GM19397 (cell line): ENCODE results near the gene THAP4.

Experiments
- ATAC-seq: cut with Tn5 transposase; IDR thresholded peaks from one replicate; pipeline ENCODE4 v1.9.1; 2021; ENCODE audit warnings: mild to moderate bottlenecking, moderate library complexity; ENCODE audit not compliant: unreplicated experiment

THAP4 gene, protein sequence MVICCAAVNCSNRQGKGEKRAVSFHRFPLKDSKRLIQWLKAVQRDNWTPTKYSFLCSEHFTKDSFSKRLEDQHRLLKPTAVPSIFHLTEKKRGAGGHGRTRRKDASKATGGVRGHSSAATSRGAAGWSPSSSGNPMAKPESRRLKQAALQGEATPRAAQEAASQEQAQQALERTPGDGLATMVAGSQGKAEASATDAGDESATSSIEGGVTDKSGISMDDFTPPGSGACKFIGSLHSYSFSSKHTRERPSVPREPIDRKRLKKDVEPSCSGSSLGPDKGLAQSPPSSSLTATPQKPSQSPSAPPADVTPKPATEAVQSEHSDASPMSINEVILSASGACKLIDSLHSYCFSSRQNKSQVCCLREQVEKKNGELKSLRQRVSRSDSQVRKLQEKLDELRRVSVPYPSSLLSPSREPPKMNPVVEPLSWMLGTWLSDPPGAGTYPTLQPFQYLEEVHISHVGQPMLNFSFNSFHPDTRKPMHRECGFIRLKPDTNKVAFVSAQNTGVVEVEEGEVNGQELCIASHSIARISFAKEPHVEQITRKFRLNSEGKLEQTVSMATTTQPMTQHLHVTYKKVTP

GRCh38 chr2:241637018-241637794, at the start of gene THAP4, which contains the start of gene ATG4B:
TSS of gene THAP4 (minus strand) at chr2:241637158. CDS start at chr2:241637017, 141 bp downstream.
TSS of gene ATG4B (plus strand) at chr2:241637693. CDS start at chr2:241637715, 22 bp downstream.
- peak; percentile 64 for ATAC-seq

DNA sequence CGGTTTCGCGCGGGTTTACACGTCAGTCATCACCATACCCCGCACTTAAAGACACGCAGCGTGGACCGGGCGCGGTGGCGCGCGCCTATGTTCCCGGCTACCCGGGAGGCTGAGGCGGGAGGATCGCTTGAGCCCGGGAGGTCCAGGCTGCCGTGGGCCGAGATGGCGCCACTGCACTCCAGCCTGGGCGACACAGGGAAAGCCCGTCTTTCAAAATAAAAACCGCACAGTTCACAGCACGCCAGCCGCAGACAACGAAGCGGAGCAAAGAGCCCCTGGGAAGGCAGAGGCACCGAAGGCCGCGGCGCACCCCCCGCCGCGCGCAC, 49.3 kb upstream of the THAP4 start:
- ATAC-seq = peak; percentile 12

- ATAC-seq = no peak
Measured at GRCh38 chr2:241680827-241681599, 44.1 kb upstream of the THAP4 start.

DNA sequence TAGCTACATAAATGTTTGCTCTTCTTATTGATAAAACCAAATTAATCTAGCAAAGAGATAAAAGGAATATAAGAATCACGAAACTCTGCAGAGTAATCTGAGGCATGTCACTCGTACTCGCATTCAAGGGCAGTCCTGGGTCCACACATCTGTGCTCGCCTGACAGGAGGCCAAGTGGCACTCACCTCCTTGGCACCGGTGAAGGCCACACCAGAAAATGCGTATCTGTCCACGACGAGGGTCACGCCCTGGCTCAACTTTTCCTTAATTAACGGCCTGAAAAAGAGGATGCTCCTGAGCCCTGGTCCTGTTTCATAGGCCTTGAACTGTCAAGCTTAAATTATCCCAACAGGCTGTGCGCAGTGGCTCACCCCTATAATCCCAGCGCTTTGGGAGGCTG, 43.1 kb upstream of the THAP4 start:
- no peak for ATAC-seq

- ATAC-seq = no peak
Measured at GRCh38 chr2:241678784-241679540, 42.0 kb upstream of the THAP4 start.

DNA sequence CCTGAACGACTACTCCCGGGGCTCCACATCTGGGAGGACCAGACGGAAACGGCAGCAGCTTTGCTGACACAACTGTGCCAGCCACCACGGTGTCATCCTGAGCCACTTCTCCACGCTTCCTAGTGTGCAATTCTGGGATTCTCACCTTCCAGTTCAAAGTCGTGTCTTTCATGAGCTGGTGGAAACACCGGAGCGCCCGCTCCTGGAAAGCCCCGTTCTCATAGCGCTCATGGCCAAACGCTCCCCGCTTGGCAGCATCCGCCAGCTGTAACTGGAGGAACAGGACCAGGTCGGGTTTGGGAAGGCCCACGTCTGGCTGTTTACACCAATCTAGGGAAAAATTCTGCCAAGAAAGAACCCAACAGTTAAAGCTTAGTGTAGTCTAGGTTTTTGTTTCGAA, 41.3 kb upstream of the THAP4 start:
- no peak for ATAC-seq

GRCh38 chr2:241677392-241677791, 40.4 kb upstream of the THAP4 start:
- no peak for ATAC-seq

DNA sequence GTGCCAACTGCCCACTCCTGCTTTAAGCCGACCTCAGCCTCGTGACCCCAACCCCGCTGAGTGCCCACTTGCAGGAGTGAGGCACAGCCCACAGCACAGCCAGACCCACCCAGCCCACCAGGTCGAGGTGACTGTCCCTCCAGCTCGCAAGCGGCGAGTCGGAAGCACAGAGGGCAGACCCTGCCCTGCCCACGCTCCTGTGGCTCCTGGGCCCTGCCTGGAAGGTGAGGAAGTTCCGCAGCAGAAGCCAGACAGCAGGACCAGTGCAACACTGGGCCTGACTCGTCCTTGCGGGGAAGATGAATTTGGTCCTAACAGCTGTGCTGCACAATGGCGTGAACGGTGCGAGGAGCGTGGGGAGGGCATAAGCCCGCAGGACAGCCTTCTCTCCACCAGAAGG, 39.7 kb upstream of the THAP4 start:
- no peak for ATAC-seq

GRCh38 chr2:241675885-241676284, 38.9 kb upstream of the THAP4 start:
- ATAC-seq = no peak

GRCh38 chr2:241673797-241674725, 37.1 kb upstream of the THAP4 start:
- no peak for ATAC-seq

- no peak for ATAC-seq
Measured at GRCh38 chr2:241673189-241673663, 36.3 kb upstream of the THAP4 start.

DNA sequence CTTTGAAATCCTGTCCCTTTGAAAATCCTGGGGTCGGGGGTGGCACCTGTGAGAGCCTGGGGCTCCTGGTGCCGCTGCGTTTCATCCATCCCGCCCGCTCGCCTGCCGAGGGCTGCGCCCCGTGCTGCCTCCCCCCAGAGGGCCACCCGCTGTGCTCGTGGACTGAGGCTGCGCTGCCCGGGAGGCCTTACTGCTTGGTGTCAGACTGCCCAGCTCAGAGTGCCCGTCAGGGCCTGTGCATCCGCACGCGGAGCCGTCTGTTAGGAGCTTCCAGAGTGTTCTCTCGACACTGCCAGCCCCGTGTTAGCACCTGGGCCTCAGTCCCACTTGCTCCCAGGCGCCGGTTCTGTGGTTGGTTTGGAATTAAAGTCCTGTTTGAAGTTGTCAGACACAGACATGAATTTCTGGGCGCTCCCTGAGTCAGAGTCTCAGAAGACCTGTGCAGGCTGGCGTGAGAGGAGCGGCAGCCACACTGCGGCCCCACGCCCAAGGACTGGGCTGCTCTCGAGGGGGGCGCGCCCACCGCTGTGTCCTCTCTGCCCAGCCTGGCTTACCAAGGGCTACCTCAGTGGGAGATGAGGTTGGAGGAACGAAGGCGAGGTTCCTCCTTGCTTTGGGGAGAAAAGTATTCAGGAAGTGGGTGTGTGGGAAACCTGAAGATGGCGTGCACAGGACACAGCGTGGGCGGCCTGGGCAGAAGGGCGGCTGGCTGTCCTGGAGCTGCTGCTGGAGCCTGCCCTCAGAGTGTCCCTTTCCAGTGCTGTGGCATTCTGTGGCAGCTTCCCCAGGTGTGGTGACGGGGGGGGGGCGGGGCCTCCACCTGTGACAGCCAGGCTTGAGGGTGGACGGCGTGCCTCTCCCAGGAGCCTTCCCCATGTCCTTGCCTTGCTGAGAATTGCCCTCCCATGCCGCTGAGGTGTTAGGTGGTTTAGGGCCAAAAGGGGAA, 35.6 kb upstream of the THAP4 start:
- ATAC-seq = no peak

DNA sequence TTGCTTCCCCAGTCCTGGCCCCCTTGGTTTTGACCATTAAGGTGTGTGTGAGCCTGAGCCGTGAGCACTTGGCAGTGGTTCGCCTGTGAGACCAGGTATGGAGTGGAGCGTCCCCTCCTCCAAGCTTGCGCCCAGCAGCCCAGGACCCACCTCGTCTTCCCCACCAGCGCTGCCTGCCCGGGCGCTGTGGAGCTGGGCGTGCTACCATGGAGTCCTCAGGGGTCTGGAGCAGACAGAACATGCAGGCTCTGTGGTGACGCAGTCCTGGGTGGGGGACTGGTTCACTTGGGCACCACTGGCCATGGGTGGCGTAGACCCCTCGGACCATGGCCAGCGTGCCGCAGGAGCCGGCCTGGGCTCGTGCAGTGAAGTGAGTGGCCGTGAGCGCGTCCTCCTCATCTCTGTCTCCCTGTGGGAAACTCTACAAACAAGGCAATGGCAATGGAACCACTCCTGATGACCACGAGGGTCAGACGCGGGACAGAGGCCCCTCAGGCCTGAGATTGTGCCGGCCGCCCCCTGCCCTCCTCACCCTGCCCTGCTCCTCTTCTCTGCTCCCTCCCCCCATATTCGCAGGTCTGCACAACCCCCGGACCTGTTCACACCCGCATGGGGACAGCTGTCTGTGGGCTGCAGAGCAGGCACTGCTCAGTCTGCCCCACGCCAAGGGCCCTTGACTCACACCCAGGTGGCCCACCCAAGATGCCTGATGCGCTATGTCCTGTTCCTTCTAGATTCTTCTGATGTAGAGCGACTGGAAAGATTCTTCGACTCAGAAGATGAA, 34.7 kb upstream of the THAP4 start:
- ATAC-seq = no peak

DNA sequence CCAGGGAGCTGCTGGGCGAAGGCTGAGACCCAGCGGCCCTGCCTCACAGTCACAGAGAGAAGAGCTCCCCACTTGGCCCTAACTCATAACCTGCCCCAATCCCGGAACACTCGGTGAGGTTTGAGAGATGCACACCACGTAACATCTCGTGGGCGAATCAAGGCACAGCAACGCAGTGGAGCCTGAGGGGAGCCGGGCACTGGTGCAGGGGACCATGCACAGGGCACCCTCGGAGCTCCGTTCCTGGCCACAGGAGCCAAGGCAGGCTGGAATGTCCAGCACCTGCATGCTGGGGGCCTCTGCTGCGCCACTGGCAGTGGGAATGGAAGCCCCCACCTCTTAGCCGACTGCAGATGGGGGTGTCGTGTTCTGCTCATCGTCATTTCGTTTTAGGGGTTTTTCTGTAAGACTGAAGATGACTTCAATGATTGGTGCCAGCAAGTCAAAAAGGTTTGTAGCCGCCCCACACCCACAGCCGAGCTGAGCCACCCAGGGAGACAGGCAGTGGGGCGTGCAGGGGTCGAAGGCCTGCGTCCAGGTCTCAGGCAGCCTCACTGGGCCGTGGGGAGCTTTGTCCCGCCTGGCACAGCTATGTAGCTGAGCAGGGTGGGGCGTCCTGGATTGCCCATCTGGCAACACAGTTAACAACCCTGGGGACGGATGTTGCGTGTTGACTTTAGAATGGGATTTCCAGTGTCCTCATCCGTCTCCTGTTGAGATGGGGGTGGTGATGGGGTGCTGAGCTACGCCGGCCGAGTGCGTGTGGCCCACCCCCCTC, 33.6 kb upstream of the THAP4 start:
- no peak for ATAC-seq

- no peak for ATAC-seq
Measured at GRCh38 chr2:241668839-241669238, 31.9 kb upstream of the THAP4 start.

DNA sequence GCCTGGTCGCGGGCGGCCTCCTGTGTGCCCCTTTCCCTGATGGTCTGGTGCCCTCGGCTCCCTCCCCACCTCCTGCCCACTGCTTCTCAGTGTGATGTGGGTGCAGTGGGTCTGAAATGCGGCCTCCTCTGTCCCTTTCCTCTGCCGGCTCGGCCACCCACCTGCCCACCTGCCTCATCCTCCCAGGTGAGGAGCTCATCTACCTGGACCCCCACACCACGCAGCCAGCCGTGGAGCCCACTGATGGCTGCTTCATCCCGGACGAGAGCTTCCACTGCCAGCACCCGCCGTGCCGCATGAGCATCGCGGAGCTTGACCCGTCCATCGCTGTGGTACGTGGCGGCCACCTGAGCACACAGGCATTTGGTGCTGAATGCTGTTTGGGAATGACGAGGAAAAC, 31.4 kb upstream of the THAP4 start:
- no peak for ATAC-seq
